GM23248 (cell line): Measurements from ENCODE around the gene CACNA1D. TPM values are rescaled to one million over a fixed set of nuclear protein-coding genes. Genes with fewer than 3 reads are reported as not detected.
A peak's percentile ranks its signal among the peaks of the same experiment; 100 is the strongest.

Source experiments
- DNase-seq: peaks from one replicate; pipeline ENCODE4 v3.0.0-alpha.2; 2015
- H2AFZ ChIP-seq: fragments of 200-600 bp; sonication (generic); 2 replicates; pipeline ENCODE4 v1.6.1; 2016; ENCODE audit warnings: antibody characterized with exemption
- H3F3A ChIP-seq: fragments of 200-600 bp; sonication (generic); 2 replicates; pipeline ENCODE4 v1.6.1; 2016; ENCODE audit warnings: mild to moderate bottlenecking, antibody characterized with exemption, mixed run types; ENCODE audit not compliant: insufficient read depth
- H3K27ac ChIP-seq: fragments of 200-600 bp; sonication (generic); 2 replicates; pipeline ENCODE4 v1.5.1; 2016; ENCODE audit warnings: mild to moderate bottlenecking
- H3K27me3 ChIP-seq: fragments of 200-600 bp; sonication (generic); replicated peaks from 2 replicates; pipeline ENCODE4 v1.6.1; 2016; ENCODE audit warnings: mild to moderate bottlenecking; ENCODE audit not compliant: insufficient read depth
- H3K36me3 ChIP-seq: fragments of 200-600 bp; sonication (generic); 2 replicates; pipeline ENCODE4 v1.6.1; 2016; ENCODE audit warnings: low read depth, mild to moderate bottlenecking
- H3K4me1 ChIP-seq: fragments of 200-600 bp; sonication (generic); 2 replicates; pipeline ENCODE4 v1.6.1; 2016; ENCODE audit warnings: mild to moderate bottlenecking; ENCODE audit not compliant: insufficient read depth
- H3K4me2 ChIP-seq: fragments of 200-600 bp; sonication (generic); one replicate; pipeline ENCODE4 v1.6.1; 2016; ENCODE audit warnings: mild to moderate bottlenecking; ENCODE audit not compliant: unreplicated experiment
- H3K4me3 ChIP-seq: fragments of 200-600 bp; sonication (generic); 2 replicates; pipeline ENCODE4 v1.5.1; 2016; ENCODE audit warnings: mild to moderate bottlenecking
- H3K79me2 ChIP-seq: fragments of 200-600 bp; sonication (generic); 2 replicates; pipeline ENCODE4 v1.6.1; 2016; ENCODE audit warnings: mild to moderate bottlenecking; ENCODE audit not compliant: insufficient read depth
- H3K9ac ChIP-seq: fragments of 200-600 bp; sonication (generic); 2 replicates; pipeline ENCODE4 v1.6.1; 2016; ENCODE audit warnings: mild to moderate bottlenecking
- H3K9me2 ChIP-seq: fragments of 200-600 bp; sonication (generic); 2 replicates; pipeline ENCODE4 v1.6.1; 2016; ENCODE audit warnings: mixed run types, mild to moderate bottlenecking, moderate library complexity; ENCODE audit not compliant: insufficient read depth
- H3K9me3 ChIP-seq: fragments of 200-600 bp; sonication (generic); one replicate; pipeline ENCODE4 v1.6.1; 2017; ENCODE audit warnings: low read depth
- H4K20me1 ChIP-seq: fragments of 200-600 bp; sonication (generic); 2 replicates; pipeline ENCODE4 v1.6.0; 2016; ENCODE audit not compliant: insufficient read depth
- EZH2 ChIP-seq: fragments of 200-600 bp; sonication (generic); IDR thresholded peaks from 2 replicates; pipeline ENCODE4 v1.6.1; 2018; ENCODE audit warnings: antibody characterized with exemption, mild to moderate bottlenecking; ENCODE audit not compliant: insufficient read depth, poor library complexity, severe bottlenecking
- EZH2phosphoT487 ChIP-seq: fragments of 200-600 bp; sonication (generic); IDR thresholded peaks from 2 replicates; pipeline ENCODE4 v1.6.1; 2018; ENCODE audit warnings: antibody characterized with exemption, moderate library complexity, mild to moderate bottlenecking, low read depth; ENCODE audit not compliant: insufficient read depth
- WGBS, 2 experiments: methylation state at CpG; one replicate each; pipeline ENCODE4 v1.1.6; 2015 to 2017; ENCODE audit warnings: low lambda C conversion rate in 2 of 2, low coverage in 1 of 2; ENCODE audit errors: missing lambda C conversion rate in 2 of 2; 5-methylcytosine and 5-hydroxymethylcytosine counted together
- in situ Hi-C: fragments of 300-500 bp; cut with MboI; formaldehyde crosslinking; loops from 2 replicates; pipeline ENCODE4 v1.15.0; 2020
- polyA plus RNA-seq: library from polyadenylated mRNA; unstranded; fragments of >200 nt; fragmentation: Nextera tagmentation; extraction: Ambion mirVana; gene quantifications from 2 replicates; pipeline ENCODE4 v1.2.1, GENCODE V29; 2016
- total RNA-seq: library from RNA; depleted of rRNA; stranded (reverse); fragments of >200 nt; shearing (Covaris generic); gene quantifications from 2 replicates; pipeline ENCODE4 v1.2.3, GENCODE V29; 2014

The CACNA1D gene
- total and polyA plus RNA-seq, 2 experiments from 2014 or later: not detected

DNA sequence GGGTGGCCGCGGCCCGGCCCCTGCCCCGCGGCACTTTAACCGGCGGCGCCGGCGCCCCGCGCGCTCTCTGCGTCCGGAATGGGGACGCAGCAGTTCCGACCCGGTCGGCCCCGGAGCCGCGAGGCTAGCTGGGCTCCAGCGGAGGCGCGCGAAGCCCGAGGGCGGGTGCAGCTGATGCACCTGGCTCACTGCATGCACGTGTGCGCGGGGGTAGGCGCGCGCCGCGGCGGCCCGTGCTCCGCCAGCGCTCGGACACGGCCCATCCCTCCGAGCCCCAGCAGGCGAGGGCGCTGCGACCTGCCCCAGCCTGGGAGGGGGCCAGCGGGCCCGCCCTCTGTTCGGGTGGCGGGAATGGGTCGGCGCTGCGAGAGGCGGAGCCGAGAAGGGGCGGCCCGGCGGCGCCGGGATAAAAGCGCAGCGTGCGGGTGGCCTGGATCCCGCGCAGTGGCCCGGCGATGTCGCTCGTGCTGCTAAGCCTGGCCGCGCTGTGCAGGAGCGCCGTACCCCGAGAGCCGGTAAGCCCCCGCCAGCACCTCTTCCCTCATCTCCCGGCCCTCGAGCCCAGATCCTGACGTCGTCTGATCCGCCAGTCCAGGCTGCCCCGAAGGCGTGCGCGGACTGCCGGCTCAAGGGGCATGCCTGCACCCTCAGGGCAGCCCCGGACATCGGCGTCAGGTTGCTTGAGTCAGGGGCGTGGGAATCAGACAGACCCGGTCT, 351.9 kb downstream of the CACNA1D start, which contains the start of the genes CHDH and IL17RB:
CHDH (minus strand) TSS at position 286 of the 717 bp plus-strand sequence. CDS start 22,411 bp downstream, outside the sequence.
IL17RB (plus strand) TSS at position 435 of the 717 bp plus-strand sequence; CDS start at position 456, 21 bp downstream.
- no peak within 1 kb of the TSS for H3K27ac ChIP-seq
- WGBS, 2 experiments: 3 to 5% methylated on average over 59 to 65 of the region's 91 CpGs

GRCh38 chr3:53846851-53847155, 352.4 kb downstream of the CACNA1D start:
- peak overlapping the region; percentile 61; the same call in 1 of the 2 replicates for H2AFZ ChIP-seq
- DNase-seq: no peak
- H3K27me3 ChIP-seq: peaks cover 22% of the 10 kb centered on the region
- H3K9me2 ChIP-seq: no peaks in the 10 kb centered on the region
- no peaks in the 10 kb centered on the region for H4K20me1 ChIP-seq
- no peaks in the 10 kb centered on the region for H3K36me3 ChIP-seq
- H3K4me1 ChIP-seq: no peaks in the 10 kb centered on the region
- TF ChIP-seq EZH2 (peak; percentile 61), EZH2phosphoT487 (no peak)
- in situ Hi-C loops: no loop called here
- peak overlapping the region; percentile 68; the same call in 1 of the 2 replicates for H3K4me3 ChIP-seq
- H3K79me2 ChIP-seq: no peaks in the 10 kb centered on the region
- H3K9me3 ChIP-seq: no peaks in the 10 kb centered on the region
- no peak overlapping the region for H3K4me2 ChIP-seq
- no peaks in the 10 kb centered on the region for H3F3A ChIP-seq
- WGBS, 2 experiments: 71 to 75% methylated on average over 10 of the region's 10 CpGs
- H3K27ac ChIP-seq: no peak overlapping the region
- H3K9ac ChIP-seq: no peak overlapping the region

More for the DNA sequence above, 351.9 kb downstream of the CACNA1D start, which contains the start of the genes CHDH and IL17RB:
- Histone ChIP-seq H3K27me3 (peaks cover 22% of the 10 kb centered on the region), H3K9me2 (no peaks in the 10 kb centered on the region), H3K4me3 (peak within 1 kb of the TSS; percentile 68), H3F3A (no peaks in the 10 kb centered on the region), H4K20me1 (no peaks in the 10 kb centered on the region), H2AFZ (peak within 1 kb of the TSS; percentile 61), H3K79me2 (no peaks in the 10 kb centered on the region), H3K9ac (0 out of 2 replicates have a peak within 1 kb of the TSS, but pooled peaks have one; percentile 11), H3K4me1 (no peaks in the 10 kb centered on the region), H3K36me3 (no peaks in the 10 kb centered on the region), H3K4me2 (peak within 1 kb of the TSS; percentile 72), H3K9me3 (no peaks in the 10 kb centered on the region)
- TF ChIP-seq EZH2phosphoT487: no peak
- TF ChIP-seq EZH2: no peak
- peak; percentile 39 for DNase-seq
- in situ Hi-C loops: no loop called here

GRCh38 chr3:53849916-53850315, 355.5 kb downstream of the CACNA1D start:
- WGBS, 2 experiments: 91% methylated on average over 7 of the region's 7 CpGs
- no peak overlapping the region for H3K9ac ChIP-seq
- H3F3A ChIP-seq: no peaks in the 10 kb centered on the region
- H3K9me3 ChIP-seq: no peaks in the 10 kb centered on the region
- no peak overlapping the region for H3K4me3 ChIP-seq
- in situ Hi-C loops: no loop called here
- peaks cover 22% of the 10 kb centered on the region for H3K27me3 ChIP-seq
- TF ChIP-seq EZH2: no peak
- no peak for TF ChIP-seq EZH2phosphoT487
- DNase-seq: no peak
- no peaks in the 10 kb centered on the region for H4K20me1 ChIP-seq
- H3K27ac ChIP-seq: no peak overlapping the region
- H3K4me1 ChIP-seq: no peaks in the 10 kb centered on the region
- no peak overlapping the region for H2AFZ ChIP-seq
- no peaks in the 10 kb centered on the region for H3K36me3 ChIP-seq
- no peak overlapping the region for H3K4me2 ChIP-seq
- no peaks in the 10 kb centered on the region for H3K79me2 ChIP-seq
- H3K9me2 ChIP-seq: no peaks in the 10 kb centered on the region

GRCh38 chr3:53850895-53851294, 356.5 kb downstream of the CACNA1D start:
- H2AFZ ChIP-seq: no peak overlapping the region
- peak; percentile 34 for DNase-seq
- no peaks in the 10 kb centered on the region for H3K9me3 ChIP-seq
- H3K4me2 ChIP-seq: no peak overlapping the region
- H3K4me3 ChIP-seq: no peak overlapping the region
- H3K4me1 ChIP-seq: no peaks in the 10 kb centered on the region
- H3K36me3 ChIP-seq: no peaks in the 10 kb centered on the region
- no peaks in the 10 kb centered on the region for H4K20me1 ChIP-seq
- in situ Hi-C loops: no loop called here
- H3K9ac ChIP-seq: no peak overlapping the region
- H3K79me2 ChIP-seq: no peaks in the 10 kb centered on the region
- H3K27ac ChIP-seq: no peak overlapping the region
- 43 to 50% methylated on average over 5 of the region's 5 CpGs for WGBS, 2 experiments
- H3K27me3 ChIP-seq: peaks cover 17% of the 10 kb centered on the region
- H3K9me2 ChIP-seq: no peaks in the 10 kb centered on the region
- H3F3A ChIP-seq: no peaks in the 10 kb centered on the region
- TF ChIP-seq EZH2 (no peak), EZH2phosphoT487 (no peak)
